ENCODE data around the gene PACRGL.

PACRGL gene

DNA sequence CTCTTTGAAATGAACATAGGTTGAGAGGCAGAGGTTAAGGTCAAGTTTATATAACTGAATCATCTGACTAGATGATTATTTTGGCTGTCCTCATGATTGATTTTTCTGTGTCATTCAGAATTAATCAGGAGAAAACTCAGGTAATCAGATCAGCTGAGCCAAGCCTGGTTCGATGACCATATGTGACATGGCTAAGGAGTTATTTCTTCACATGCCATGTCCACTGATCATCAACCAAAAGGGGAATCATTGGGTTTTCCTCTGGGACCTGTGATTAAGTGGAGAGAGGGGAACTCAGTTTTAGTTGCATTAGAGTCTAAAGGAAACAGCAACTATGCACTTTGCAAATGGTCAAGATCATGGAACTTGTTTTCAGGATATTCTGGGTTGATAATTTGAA, 20.3 kb upstream of the PACRGL start:
- Histone ChIP-seq H3K9me3 (ENCODE audit: control insufficient read depth in 2 of 2, low read length in 2 of 2) (no peaks in the 10 kb centered on the region), H3K4me1 (ENCODE audit: control insufficient read depth in 2 of 2, insufficient read depth in 2 of 2, low read length in 2 of 2) (no peaks in the 10 kb centered on the region), H3K27me3 (ENCODE audit: control insufficient read depth in 2 of 2, insufficient read depth in 2 of 2, low read length in 2 of 2) (no peaks in the 10 kb centered on the region), H3K9ac (ENCODE audit: low read depth in 1 of 2, low read length in 2 of 2) (no peak overlapping the region), H3K27ac (ENCODE audit: low read depth in 2 of 2, low read length in 2 of 2) (no peak overlapping the region), H3K36me3 (ENCODE audit: control insufficient read depth in 2 of 2, insufficient read depth in 2 of 2, low read length in 2 of 2) (no peaks in the 10 kb centered on the region), H3K4me3 (ENCODE audit: low read length in 2 of 2) (no peak overlapping the region)

DNA sequence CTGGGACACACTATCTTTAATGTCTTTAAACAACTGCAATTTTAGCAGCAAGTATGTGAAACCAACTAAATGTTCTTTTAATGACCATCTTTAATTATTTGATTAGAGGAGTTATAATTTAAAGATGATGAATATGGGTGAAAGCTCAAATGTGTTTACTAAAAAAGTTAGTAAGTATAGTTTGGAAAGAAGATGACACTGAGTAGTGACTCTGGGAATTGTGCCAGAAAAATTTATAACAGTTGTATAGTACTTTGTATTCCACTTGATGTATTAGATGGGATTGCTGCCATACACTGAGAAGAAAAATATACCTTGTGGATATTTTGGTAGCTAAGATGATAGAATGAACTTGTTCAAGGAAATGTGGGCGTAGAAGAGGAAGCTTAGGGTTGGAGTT, 19.5 kb upstream of the PACRGL start:
- H3K9ac ChIP-seq (ENCODE audit: low read depth in 1 of 2, low read length in 2 of 2) = no peak overlapping the region
- no peak overlapping the region for H3K27ac ChIP-seq (ENCODE audit: low read depth in 2 of 2, low read length in 2 of 2)
- H3K27me3 ChIP-seq (ENCODE audit: control insufficient read depth in 2 of 2, insufficient read depth in 2 of 2, low read length in 2 of 2) = no peaks in the 10 kb centered on the region
- no peak overlapping the region for H3K4me3 ChIP-seq (ENCODE audit: low read length in 2 of 2)
- no peaks in the 10 kb centered on the region for H3K9me3 ChIP-seq (ENCODE audit: control insufficient read depth in 2 of 2, low read length in 2 of 2)
- no peaks in the 10 kb centered on the region for H3K36me3 ChIP-seq (ENCODE audit: control insufficient read depth in 2 of 2, insufficient read depth in 2 of 2, low read length in 2 of 2)
- H3K4me1 ChIP-seq (ENCODE audit: control insufficient read depth in 2 of 2, insufficient read depth in 2 of 2, low read length in 2 of 2) = no peaks in the 10 kb centered on the region

DNA sequence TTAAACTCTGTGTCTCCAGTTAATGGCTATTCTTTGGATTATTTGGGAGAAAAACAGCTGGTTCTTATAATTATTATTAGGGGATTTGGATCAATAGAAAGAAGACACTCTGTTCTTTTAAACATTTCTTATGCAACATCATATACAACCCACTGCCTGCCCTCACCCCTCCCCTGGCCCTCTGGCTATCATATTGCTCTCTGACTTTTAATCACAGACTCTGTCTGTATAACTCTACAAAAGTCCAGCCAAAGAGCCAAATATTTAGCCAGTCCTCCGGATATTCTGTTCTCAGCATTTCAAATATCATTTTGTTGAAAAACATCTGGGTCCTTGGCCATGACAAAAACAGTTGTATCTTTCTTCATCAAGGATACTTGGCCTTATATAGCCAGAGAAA, 19.0 kb upstream of the PACRGL start:
- Histone ChIP-seq H3K9ac (ENCODE audit: low read depth in 1 of 2, low read length in 2 of 2) (no peak overlapping the region), H3K4me3 (ENCODE audit: low read length in 2 of 2) (no peak overlapping the region), H3K27ac (ENCODE audit: low read depth in 2 of 2, low read length in 2 of 2) (no peak overlapping the region), H3K27me3 (ENCODE audit: control insufficient read depth in 2 of 2, insufficient read depth in 2 of 2, low read length in 2 of 2) (no peaks in the 10 kb centered on the region), H3K9me3 (ENCODE audit: control insufficient read depth in 2 of 2, low read length in 2 of 2) (no peaks in the 10 kb centered on the region), H3K4me1 (ENCODE audit: control insufficient read depth in 2 of 2, insufficient read depth in 2 of 2, low read length in 2 of 2) (no peaks in the 10 kb centered on the region), H3K36me3 (ENCODE audit: control insufficient read depth in 2 of 2, insufficient read depth in 2 of 2, low read length in 2 of 2) (no peaks in the 10 kb centered on the region)

DNA sequence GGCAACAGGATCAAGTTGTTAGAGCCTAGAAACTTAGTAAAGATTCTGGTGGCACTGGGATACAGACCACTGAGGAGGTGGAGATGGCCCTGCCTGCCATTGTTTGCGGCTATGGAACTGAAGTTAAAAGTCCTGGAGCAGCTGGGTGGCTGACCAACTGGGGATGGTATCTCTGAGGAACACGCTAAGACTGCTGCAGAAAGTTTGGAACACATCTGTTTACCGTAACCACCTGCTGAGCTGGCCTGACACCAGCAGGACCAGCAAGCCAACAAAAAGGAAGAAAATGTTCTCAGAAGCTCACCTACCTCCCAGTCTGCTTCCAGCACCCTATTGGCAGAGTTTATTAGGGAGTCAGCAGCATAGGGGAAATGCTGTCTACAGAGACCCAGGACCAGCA, 17.4 kb upstream of the PACRGL start:
- Histone ChIP-seq H3K4me1 (ENCODE audit: control insufficient read depth in 2 of 2, insufficient read depth in 2 of 2, low read length in 2 of 2) (no peaks in the 10 kb centered on the region), H3K9me3 (ENCODE audit: control insufficient read depth in 2 of 2, low read length in 2 of 2) (no peaks in the 10 kb centered on the region), H3K9ac (ENCODE audit: low read depth in 1 of 2, low read length in 2 of 2) (no peak overlapping the region), H3K27me3 (ENCODE audit: control insufficient read depth in 2 of 2, insufficient read depth in 2 of 2, low read length in 2 of 2) (no peaks in the 10 kb centered on the region), H3K4me3 (ENCODE audit: low read length in 2 of 2) (no peak overlapping the region), H3K27ac (ENCODE audit: low read depth in 2 of 2, low read length in 2 of 2) (no peak overlapping the region), H3K36me3 (ENCODE audit: control insufficient read depth in 2 of 2, insufficient read depth in 2 of 2, low read length in 2 of 2) (no peaks in the 10 kb centered on the region)

DNA sequence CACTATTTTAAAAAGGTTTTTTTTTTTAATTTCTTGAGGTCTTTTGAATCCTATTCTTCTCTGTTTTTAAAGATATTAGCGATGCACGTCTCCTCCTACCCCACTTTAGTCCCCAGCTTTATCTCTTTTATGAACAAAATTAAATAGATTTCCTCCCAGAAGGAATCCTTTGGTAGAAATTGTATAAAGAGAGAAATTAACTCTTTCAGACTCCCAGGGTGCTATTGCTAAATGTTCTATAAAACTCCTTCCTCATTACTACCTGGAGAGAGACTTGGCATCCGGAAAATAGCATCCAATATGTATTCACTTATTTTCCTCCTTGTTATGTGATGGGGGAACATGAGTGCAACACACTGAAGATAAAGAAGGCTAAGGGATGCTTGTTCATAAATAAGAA, 16.5 kb upstream of the PACRGL start:
- Histone ChIP-seq H3K27ac (ENCODE audit: low read depth in 2 of 2, low read length in 2 of 2) (no peak overlapping the region), H3K9me3 (ENCODE audit: control insufficient read depth in 2 of 2, low read length in 2 of 2) (no peaks in the 10 kb centered on the region)

DNA sequence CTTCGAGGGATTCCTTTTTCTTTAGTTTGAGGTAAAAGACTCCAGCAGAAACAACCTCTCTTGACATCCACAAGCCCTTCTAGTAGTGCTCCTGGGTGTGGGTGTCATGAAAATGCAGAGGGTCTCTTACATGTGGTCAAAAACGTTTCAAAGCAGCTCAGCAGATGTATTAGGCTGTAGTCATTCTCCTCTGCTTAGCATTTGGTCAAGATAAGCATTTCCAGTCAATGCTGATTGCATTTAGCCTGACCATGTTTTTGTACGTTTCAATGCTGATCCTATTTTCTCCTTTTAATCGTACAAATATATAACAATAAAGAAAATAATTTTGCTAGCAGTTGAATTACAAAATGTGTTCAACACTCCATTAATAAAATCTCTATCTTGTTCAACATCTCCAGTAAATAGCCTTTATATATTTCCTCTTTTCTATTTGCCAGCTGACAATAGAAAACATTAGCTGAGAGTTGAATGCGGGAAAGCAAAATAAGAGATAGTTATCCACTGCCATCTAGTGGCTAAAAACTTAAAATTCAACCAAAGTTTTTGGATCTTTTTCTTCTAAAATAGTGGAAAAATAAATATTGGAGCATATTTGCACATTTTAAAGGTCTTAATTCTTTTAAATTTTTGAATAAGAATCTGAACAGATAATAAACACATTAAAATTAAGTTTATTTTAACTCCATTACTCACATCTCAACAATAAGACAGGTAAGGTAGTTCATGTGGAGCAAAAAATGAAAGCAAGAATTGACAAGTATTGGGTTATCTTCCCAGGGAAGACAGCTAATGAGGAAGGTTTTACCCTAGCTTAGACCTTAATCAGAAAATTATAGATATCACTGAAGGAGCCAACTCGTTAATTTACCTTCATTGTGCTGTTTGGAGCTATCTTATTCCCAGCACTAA, 15.2 kb upstream of the PACRGL start:
- no peaks in the 10 kb centered on the region for H3K36me3 ChIP-seq (ENCODE audit: control insufficient read depth in 2 of 2, insufficient read depth in 2 of 2, low read length in 2 of 2)

More for the DNA sequence above, 16.5 kb upstream of the PACRGL start:
- Histone ChIP-seq H3K27me3 (ENCODE audit: control insufficient read depth in 2 of 2, insufficient read depth in 2 of 2, low read length in 2 of 2) (no peaks in the 10 kb centered on the region), H3K4me1 (ENCODE audit: control insufficient read depth in 2 of 2, insufficient read depth in 2 of 2, low read length in 2 of 2) (no peaks in the 10 kb centered on the region), H3K9ac (ENCODE audit: low read depth in 1 of 2, low read length in 2 of 2) (no peak overlapping the region), H3K4me3 (ENCODE audit: low read length in 2 of 2) (no peak overlapping the region), H3K36me3 (ENCODE audit: control insufficient read depth in 2 of 2, insufficient read depth in 2 of 2, low read length in 2 of 2) (no peaks in the 10 kb centered on the region)

DNA sequence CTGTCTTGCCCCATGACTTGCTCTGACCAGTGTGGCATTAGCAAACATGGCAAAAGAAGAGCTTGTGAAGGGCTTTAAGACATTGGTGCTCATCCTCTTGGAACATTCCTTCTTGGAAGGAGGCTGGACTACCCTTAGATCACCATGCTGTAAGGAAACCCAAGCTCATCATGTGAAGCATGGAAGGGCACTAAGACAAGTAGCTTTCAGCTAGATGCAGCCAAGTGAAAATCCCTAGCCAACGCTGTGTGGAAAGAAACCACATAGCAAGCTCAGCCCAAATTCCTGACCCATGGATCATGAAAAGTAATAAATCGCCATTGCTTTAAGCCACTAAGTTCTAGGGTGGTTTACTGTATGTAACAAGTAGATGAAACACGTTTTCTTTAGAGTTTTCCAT, 12.4 kb upstream of the PACRGL start:
- Histone ChIP-seq H3K27ac (ENCODE audit: low read depth in 2 of 2, low read length in 2 of 2) (no peak overlapping the region), H3K36me3 (ENCODE audit: control insufficient read depth in 2 of 2, insufficient read depth in 2 of 2, low read length in 2 of 2) (no peaks in the 10 kb centered on the region), H3K9ac (ENCODE audit: low read depth in 1 of 2, low read length in 2 of 2) (no peak overlapping the region), H3K9me3 (ENCODE audit: control insufficient read depth in 2 of 2, low read length in 2 of 2) (no peaks in the 10 kb centered on the region), H3K4me1 (ENCODE audit: control insufficient read depth in 2 of 2, insufficient read depth in 2 of 2, low read length in 2 of 2) (no peaks in the 10 kb centered on the region), H3K4me3 (ENCODE audit: low read length in 2 of 2) (no peak overlapping the region), H3K27me3 (ENCODE audit: control insufficient read depth in 2 of 2, insufficient read depth in 2 of 2, low read length in 2 of 2) (no peaks in the 10 kb centered on the region)

More for the DNA sequence above, 15.2 kb upstream of the PACRGL start:
- H3K9ac ChIP-seq (ENCODE audit: low read depth in 1 of 2, low read length in 2 of 2) = no peak overlapping the region
- no peak overlapping the region for H3K4me3 ChIP-seq (ENCODE audit: low read length in 2 of 2)
- H3K4me1 ChIP-seq (ENCODE audit: control insufficient read depth in 2 of 2, insufficient read depth in 2 of 2, low read length in 2 of 2) = no peaks in the 10 kb centered on the region
- no peak overlapping the region for H3K27ac ChIP-seq (ENCODE audit: low read depth in 2 of 2, low read length in 2 of 2)
- H3K27me3 ChIP-seq (ENCODE audit: control insufficient read depth in 2 of 2, insufficient read depth in 2 of 2, low read length in 2 of 2) = no peaks in the 10 kb centered on the region
- no peaks in the 10 kb centered on the region for H3K9me3 ChIP-seq (ENCODE audit: control insufficient read depth in 2 of 2, low read length in 2 of 2)

DNA sequence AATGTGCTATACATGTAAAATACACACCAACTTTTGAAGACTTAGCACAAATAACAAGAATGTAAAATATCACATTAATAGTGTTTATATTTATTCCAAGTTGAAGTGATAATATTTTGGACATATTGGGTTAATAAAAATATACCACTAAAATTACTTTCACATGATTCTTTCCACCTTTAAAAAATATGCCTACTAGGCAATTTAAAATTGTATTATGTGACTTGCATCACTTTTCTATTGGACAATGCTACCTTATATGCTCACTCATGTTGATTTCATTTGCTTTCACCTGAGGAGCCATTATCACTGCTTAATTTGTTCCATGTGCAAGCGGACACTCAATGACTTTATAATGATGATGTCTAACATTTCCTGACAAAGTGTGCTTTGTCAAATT, 3.4 kb upstream of the PACRGL start:
- H3K9ac ChIP-seq (ENCODE audit: low read depth in 1 of 2, low read length in 2 of 2) = no peak overlapping the region
- H3K27me3 ChIP-seq (ENCODE audit: control insufficient read depth in 2 of 2, insufficient read depth in 2 of 2, low read length in 2 of 2) = no peaks in the 10 kb centered on the region
- H3K9me3 ChIP-seq (ENCODE audit: control insufficient read depth in 2 of 2, low read length in 2 of 2) = no peaks in the 10 kb centered on the region
- no peak overlapping the region for H3K4me3 ChIP-seq (ENCODE audit: low read length in 2 of 2)
- peaks cover 4 to 10% of the 10 kb centered on the region in 2 donors for H3K4me1 ChIP-seq (ENCODE audit: control insufficient read depth in 2 of 2, insufficient read depth in 2 of 2, low read length in 2 of 2)
- no peak overlapping the region for H3K27ac ChIP-seq (ENCODE audit: low read depth in 2 of 2, low read length in 2 of 2)
- H3K36me3 ChIP-seq (ENCODE audit: control insufficient read depth in 2 of 2, insufficient read depth in 2 of 2, low read length in 2 of 2) = no peaks in the 10 kb centered on the region

DNA sequence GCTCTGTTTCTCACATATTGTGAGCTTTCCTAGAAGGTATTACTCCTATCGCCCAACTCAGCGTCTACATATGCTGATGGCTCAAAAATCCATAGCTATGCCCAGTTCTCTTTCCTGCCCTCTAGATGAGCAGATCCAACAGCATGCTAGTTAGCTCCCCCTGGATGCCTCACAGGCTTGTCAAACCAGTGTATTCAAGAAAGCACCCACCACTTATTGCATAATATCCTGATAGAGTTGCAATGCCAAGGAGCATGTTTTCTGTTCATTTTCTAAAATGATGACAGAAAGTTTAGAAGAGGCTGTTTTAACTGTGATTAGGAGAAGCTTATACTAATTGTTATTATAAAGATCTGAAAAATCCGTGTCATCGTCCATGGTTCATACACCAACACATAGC, 1.9 kb upstream of the PACRGL start:
- Histone ChIP-seq H3K36me3 (ENCODE audit: control insufficient read depth in 2 of 2, insufficient read depth in 2 of 2, low read length in 2 of 2) (no peaks in the 10 kb centered on the region), H3K4me3 (ENCODE audit: low read length in 2 of 2) (no peak overlapping the region), H3K4me1 (ENCODE audit: control insufficient read depth in 2 of 2, insufficient read depth in 2 of 2, low read length in 2 of 2) (peaks cover 4 to 10% of the 10 kb centered on the region in 2 donors), H3K27me3 (ENCODE audit: control insufficient read depth in 2 of 2, insufficient read depth in 2 of 2, low read length in 2 of 2) (no peaks in the 10 kb centered on the region), H3K9ac (ENCODE audit: low read depth in 1 of 2, low read length in 2 of 2) (no peak overlapping the region), H3K27ac (ENCODE audit: low read depth in 2 of 2, low read length in 2 of 2) (no peak overlapping the region), H3K9me3 (ENCODE audit: control insufficient read depth in 2 of 2, low read length in 2 of 2) (no peaks in the 10 kb centered on the region)

DNA sequence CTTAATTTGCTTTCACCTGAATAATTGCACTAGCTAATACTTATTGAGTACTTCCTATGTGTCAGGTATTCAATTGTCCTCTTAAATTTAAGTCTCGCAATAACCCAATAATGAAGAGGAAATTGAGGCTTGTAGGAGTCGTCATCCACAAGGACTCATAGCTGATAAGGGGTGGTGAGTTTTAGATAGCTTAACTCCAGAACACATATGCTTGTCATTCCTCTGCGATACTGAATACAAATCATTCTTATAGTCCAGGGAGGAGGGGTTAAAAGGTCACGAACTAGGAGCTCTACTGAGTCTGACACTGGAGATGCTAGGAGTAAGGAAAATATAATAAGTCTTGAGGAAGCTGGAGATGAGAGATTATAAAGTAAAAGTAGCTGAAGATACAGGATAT, 1.4 kb upstream of the PACRGL start:
- Histone ChIP-seq H3K4me3 (ENCODE audit: low read length in 2 of 2) (no peak overlapping the region), H3K9ac (ENCODE audit: low read depth in 1 of 2, low read length in 2 of 2) (no peak overlapping the region), H3K27ac (ENCODE audit: low read depth in 2 of 2, low read length in 2 of 2) (no peak overlapping the region), H3K36me3 (ENCODE audit: control insufficient read depth in 2 of 2, insufficient read depth in 2 of 2, low read length in 2 of 2) (no peaks in the 10 kb centered on the region), H3K27me3 (ENCODE audit: control insufficient read depth in 2 of 2, insufficient read depth in 2 of 2, low read length in 2 of 2) (no peaks in the 10 kb centered on the region), H3K4me1 (ENCODE audit: control insufficient read depth in 2 of 2, insufficient read depth in 2 of 2, low read length in 2 of 2) (peaks cover 4 to 10% of the 10 kb centered on the region in 2 donors), H3K9me3 (ENCODE audit: control insufficient read depth in 2 of 2, low read length in 2 of 2) (no peaks in the 10 kb centered on the region)
